HUES48 (cell line): ENCODE data around the gene CASP5.

ENCODE experiments used
- H3K27ac ChIP-seq: one replicate; pipeline ENCODE4 v1.7.0; 2013; ENCODE audit warnings: low read depth, low read length, inconsistent platforms
- H3K27me3 ChIP-seq: 2 replicates; pipeline ENCODE4 v1.6.1; 2013; ENCODE audit warnings: mild to moderate bottlenecking, low read length; ENCODE audit not compliant: control insufficient read depth, insufficient read depth
- H3K36me3 ChIP-seq: 2 replicates; pipeline ENCODE4 v1.6.1; 2013; ENCODE audit warnings: low read length; ENCODE audit not compliant: control insufficient read depth, insufficient read depth
- H3K4me1 ChIP-seq: 2 replicates; pipeline ENCODE4 v1.6.1; 2013; ENCODE audit warnings: mild to moderate bottlenecking, low read length; ENCODE audit not compliant: control insufficient read depth, insufficient read depth
- H3K4me3 ChIP-seq: 2 replicates; pipeline ENCODE4 v1.5.1; 2013; ENCODE audit warnings: mild to moderate bottlenecking, low read depth, low read length
- H3K9ac ChIP-seq: 2 replicates; pipeline ENCODE4 v1.6.1; 2013; ENCODE audit warnings: mild to moderate bottlenecking, low read depth, low read length, moderate library complexity
- H3K9me3 ChIP-seq: 2 replicates; pipeline ENCODE4 v1.6.1; 2013; ENCODE audit warnings: low read length; ENCODE audit not compliant: control insufficient read depth, insufficient read depth

The CASP5 gene

GRCh38 chr11:104967534-104968354 is 55.2 kb downstream of the CASP5 start:
- Histone ChIP-seq H3K9ac (no peak overlapping the region), H3K27me3 (no peaks in the 10 kb centered on the region), H3K36me3 (no peaks in the 10 kb centered on the region), H3K4me1 (peaks cover 9% of the 10 kb centered on the region; the same call in 1 of the 2 replicates), H3K27ac (no peak overlapping the region), H3K4me3 (no peak overlapping the region), H3K9me3 (peaks cover 11% of the 10 kb centered on the region)

- no peak overlapping the region for H3K4me3 ChIP-seq
- peaks cover 9% of the 10 kb centered on the region; the same call in 1 of the 2 replicates for H3K4me1 ChIP-seq
- H3K27me3 ChIP-seq = no peaks in the 10 kb centered on the region
- no peak overlapping the region for H3K9ac ChIP-seq
- H3K9me3 ChIP-seq = peaks cover 19% of the 10 kb centered on the region
- no peak overlapping the region for H3K27ac ChIP-seq
- H3K36me3 ChIP-seq = no peaks in the 10 kb centered on the region
These were observed 57.2 kb downstream of the CASP5 start for GRCh38 chr11:104965735-104966134.

GRCh38 chr11:104964247-104964646 is 58.7 kb downstream of the CASP5 start:
- H3K9ac ChIP-seq = no peak overlapping the region

GRCh38 chr11:104962852-104963251 is 60.1 kb downstream of the CASP5 start:
- Histone ChIP-seq H3K4me1 (no peaks in the 10 kb centered on the region), H3K9ac (no peak overlapping the region), H3K9me3 (peaks cover 19% of the 10 kb centered on the region), H3K27me3 (no peaks in the 10 kb centered on the region), H3K27ac (no peak overlapping the region), H3K36me3 (no peaks in the 10 kb centered on the region), H3K4me3 (no peak overlapping the region)

More at GRCh38 chr11:104964247-104964646, 58.7 kb downstream of the CASP5 start:
- no peak overlapping the region for H3K27ac ChIP-seq
- no peak overlapping the region for H3K4me3 ChIP-seq
- H3K4me1 ChIP-seq = peaks cover 9% of the 10 kb centered on the region; the same call in 1 of the 2 replicates
- peaks cover 19% of the 10 kb centered on the region for H3K9me3 ChIP-seq
- no peaks in the 10 kb centered on the region for H3K36me3 ChIP-seq
- no peaks in the 10 kb centered on the region for H3K27me3 ChIP-seq

GRCh38 chr11:104957280-104957679 is 65.7 kb downstream of the CASP5 start:
- Histone ChIP-seq H3K9me3 (peaks cover 6% of the 10 kb centered on the region; the same call in 1 of the 2 replicates), H3K27ac (no peak overlapping the region), H3K27me3 (no peaks in the 10 kb centered on the region), H3K4me3 (no peak overlapping the region), H3K4me1 (no peaks in the 10 kb centered on the region), H3K36me3 (no peaks in the 10 kb centered on the region), H3K9ac (no peak overlapping the region)

- Histone ChIP-seq H3K36me3 (no peaks in the 10 kb centered on the region), H3K9ac (no peak overlapping the region), H3K27ac (no peak overlapping the region), H3K4me3 (no peak overlapping the region), H3K27me3 (no peaks in the 10 kb centered on the region), H3K9me3 (peaks cover 4% of the 10 kb centered on the region; the same call in 1 of the 2 replicates), H3K4me1 (no peaks in the 10 kb centered on the region)
These were observed 66.4 kb downstream of the CASP5 start for GRCh38 chr11:104956528-104956927.

- H3K27me3 ChIP-seq = no peaks in the 10 kb centered on the region
- H3K36me3 ChIP-seq = no peaks in the 10 kb centered on the region
- no peaks in the 10 kb centered on the region for H3K9me3 ChIP-seq
- no peak overlapping the region for H3K27ac ChIP-seq
- H3K4me1 ChIP-seq = no peaks in the 10 kb centered on the region
- H3K4me3 ChIP-seq = no peak overlapping the region
- H3K9ac ChIP-seq = no peak overlapping the region
These were observed 76.1 kb downstream of the CASP5 start for GRCh38 chr11:104946907-104947306.
